ENCODE measurements around the gene HUWE1.

HUWE1 gene

GRCh38 chrX:53486285-53486684, 200.2 kb downstream of the HUWE1 start:
- no peak overlapping the region for H3K27ac ChIP-seq (ENCODE audit: low read length)
- no peaks in the 10 kb centered on the region for H3K9me3 ChIP-seq (ENCODE audit: insufficient read depth, low read depth, low read length)
- H3K4me3 ChIP-seq (ENCODE audit: low read length) = no peak overlapping the region
- H3K27me3 ChIP-seq (ENCODE audit: insufficient read depth, low read length) = no peaks in the 10 kb centered on the region; the same call in 1 of the 2 replicates
- H3K4me1 ChIP-seq (ENCODE audit: insufficient read depth, low read length) = no peaks in the 10 kb centered on the region
- no peaks in the 10 kb centered on the region for H3K36me3 ChIP-seq (ENCODE audit: insufficient read depth, low read depth, low read length)
- H3K9ac ChIP-seq (ENCODE audit: low read depth, low read length) = no peak overlapping the region

DNA sequence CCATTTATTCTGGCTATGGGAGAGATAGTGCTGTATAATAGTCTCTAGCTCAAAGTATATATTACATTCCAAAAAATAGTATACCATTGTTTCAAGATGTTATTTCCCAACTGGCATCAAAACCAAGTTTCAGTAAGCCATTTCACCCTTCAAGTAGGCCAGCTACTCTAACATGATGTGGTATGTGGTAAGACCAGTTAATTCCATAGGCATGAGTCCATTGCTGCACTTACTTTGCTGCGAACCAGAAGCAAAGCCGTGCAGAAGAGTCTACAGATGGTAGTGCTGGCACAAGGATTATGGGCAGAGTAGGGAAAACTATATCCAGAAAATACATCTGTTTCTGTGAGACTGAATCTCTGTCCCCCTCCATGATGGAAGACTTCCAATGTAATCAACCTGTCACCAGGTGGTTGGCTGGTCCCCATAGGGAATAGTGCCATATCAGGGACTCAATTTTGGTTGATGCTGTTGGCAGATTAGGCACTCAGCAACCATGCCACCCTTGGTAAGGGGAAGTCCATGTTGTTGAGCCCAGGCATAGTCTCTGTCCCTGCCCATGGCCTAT, 202.6 kb downstream of the HUWE1 start:
- no peaks in the 10 kb centered on the region for H3K36me3 ChIP-seq (ENCODE audit: insufficient read depth, low read depth, low read length)
- no peak overlapping the region for H3K4me3 ChIP-seq (ENCODE audit: low read length)
- no peaks in the 10 kb centered on the region; the same call in 1 of the 2 replicates for H3K27me3 ChIP-seq (ENCODE audit: insufficient read depth, low read length)
- H3K9me3 ChIP-seq (ENCODE audit: insufficient read depth, low read depth, low read length) = no peaks in the 10 kb centered on the region
- H3K9ac ChIP-seq (ENCODE audit: low read depth, low read length) = no peak overlapping the region
- no peak overlapping the region for H3K27ac ChIP-seq (ENCODE audit: low read length)
- H3K4me1 ChIP-seq (ENCODE audit: insufficient read depth, low read length) = no peaks in the 10 kb centered on the region

DNA sequence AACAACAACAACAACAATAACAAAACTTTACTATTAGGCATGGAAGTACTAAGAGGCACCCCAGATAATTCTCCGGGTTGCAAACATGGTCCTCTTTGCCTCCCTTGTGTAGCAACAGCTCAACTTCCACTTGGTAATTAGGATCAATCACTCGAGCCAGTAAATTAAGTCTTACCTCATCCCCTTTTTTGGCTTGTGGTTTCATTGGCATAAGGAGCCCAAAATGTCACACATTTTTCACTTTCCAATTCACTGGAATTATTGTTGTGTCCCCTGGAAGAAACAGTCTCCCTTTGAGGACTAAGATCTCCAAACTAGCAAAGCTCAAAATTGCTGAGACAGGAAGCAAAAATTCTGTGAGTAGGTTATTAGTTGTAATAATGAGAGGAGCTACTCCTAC, 203.1 kb downstream of the HUWE1 start:
- Histone ChIP-seq H3K9me3 (ENCODE audit: insufficient read depth, low read depth, low read length) (no peaks in the 10 kb centered on the region), H3K36me3 (ENCODE audit: insufficient read depth, low read depth, low read length) (no peaks in the 10 kb centered on the region), H3K4me1 (ENCODE audit: insufficient read depth, low read length) (no peaks in the 10 kb centered on the region), H3K27ac (ENCODE audit: low read length) (no peak overlapping the region), H3K27me3 (ENCODE audit: insufficient read depth, low read length) (no peaks in the 10 kb centered on the region; the same call in 1 of the 2 replicates), H3K4me3 (ENCODE audit: low read length) (no peak overlapping the region), H3K9ac (ENCODE audit: low read depth, low read length) (no peak overlapping the region)

All from iPS-20b (cell line).